Measurements from ENCODE around the gene SOS2. TPM values are rescaled to one million over a fixed set of nuclear protein-coding genes. Genes with fewer than 3 reads are reported as not detected.

Gene SOS2
- total and polyA plus RNA-seq, 11 donors: 8.8 to 47.3 (median 31.3) TPM

GRCh38 chr14:50094056-50094755, 137.2 kb downstream of the SOS2 start:
- ATAC-seq (no peak), DNase-seq (no peak)
- no peak overlapping the region for H3K27ac ChIP-seq
- no peaks in the 10 kb centered on the region for H3K9me3 ChIP-seq
- no peak overlapping the region for H3K4me3 ChIP-seq
- no peaks in the 10 kb centered on the region for H3K27me3 ChIP-seq
- TF ChIP-seq POLR2A (IDR thresholded peaks at IDR 0.05) (no peak), CTCF (IDR thresholded peaks at IDR 0.05) (no peak)
- H3K36me3 ChIP-seq: peaks cover 0 to 3% (median 0%) of the 10 kb centered on the region in 9 donors
- 86 to 96% (median 93%) methylated on average over 11 of the region's 11 CpGs for WGBS, 4 donors
- H3K4me1 ChIP-seq: peaks cover 0 to 20% (median 0%) of the 10 kb centered on the region in 12 donors
- intact Hi-C loops (cut with DNase I): no loop called here

GRCh38 chr14:50093496-50093895, 137.9 kb downstream of the SOS2 start:
- intact Hi-C loops (cut with DNase I): no loop called here
- WGBS, 4 donors: 46 to 94% (median 89%) methylated on average over 1 to 2 of the region's 2 CpGs
- no peak for ATAC-seq

GRCh38 chr14:50092006-50092555, 139.3 kb downstream of the SOS2 start:
- Histone ChIP-seq H3K4me3 (no peak overlapping the region), H3K9me3 (no peaks in the 10 kb centered on the region)
- intact Hi-C loops (cut with DNase I): no loop called here

More at GRCh38 chr14:50093496-50093895, 137.9 kb downstream of the SOS2 start:
- Histone ChIP-seq H3K36me3 (peaks cover 0 to 8% (median 0%) of the 10 kb centered on the region in 9 donors), H3K4me3 (no peak overlapping the region), H3K27me3 (no peaks in the 10 kb centered on the region), H3K4me1 (peaks cover 0 to 20% (median 0%) of the 10 kb centered on the region in 12 donors), H3K9me3 (no peaks in the 10 kb centered on the region), H3K27ac (no peak overlapping the region)
- TF ChIP-seq CTCF (IDR thresholded peaks at IDR 0.05) (no peak), POLR2A (IDR thresholded peaks at IDR 0.05) (no peak)
- no peak for DNase-seq

More at GRCh38 chr14:50092006-50092555, 139.3 kb downstream of the SOS2 start:
- no peak overlapping the region for H3K27ac ChIP-seq
- no peaks in the 10 kb centered on the region for H3K27me3 ChIP-seq
- H3K36me3 ChIP-seq: peaks cover 0 to 10% (median 0%) of the 10 kb centered on the region in 9 donors
- peaks cover 0 to 32% (median 0%) of the 10 kb centered on the region in 12 donors for H3K4me1 ChIP-seq
- TF ChIP-seq CTCF (IDR thresholded peaks at IDR 0.05) (no peak), POLR2A (IDR thresholded peaks at IDR 0.05) (no peak)
- ATAC-seq: no peak
- no peak for DNase-seq
- whole genome bisulfite sequencing, 4 donors: 90 to 96% (median 94%) methylated on average over 6 of the region's 6 CpGs

All from heart left ventricle (tissue), 16 donors.